Coronary artery (tissue), 2 donors: ENCODE measurements around the gene ADCY9.

Experiments used
- DNase-seq: peaks from one replicate; pipeline ENCODE4 v3.0.0-alpha.2; 2017; ENCODE audit warnings: low spot score
- H3K27ac ChIP-seq, 2 donors: fragments of 200-600 bp; sonication (generic); one replicate each; pipeline ENCODE4 v1.5.1; 2016 to 2019
- H3K4me3 ChIP-seq: fragments of 200-600 bp; sonication (generic); 2 replicates; pipeline ENCODE4 v1.5.1; 2016; ENCODE audit warnings: mild to moderate bottlenecking, moderate library complexity
- CTCF ChIP-seq: fragments of 200-600 bp; sonication (generic); IDR thresholded peaks from one replicate; pipeline ENCODE4 v1.5.1; 2019; ENCODE audit warnings: antibody characterized with exemption

Gene ADCY9

DNA sequence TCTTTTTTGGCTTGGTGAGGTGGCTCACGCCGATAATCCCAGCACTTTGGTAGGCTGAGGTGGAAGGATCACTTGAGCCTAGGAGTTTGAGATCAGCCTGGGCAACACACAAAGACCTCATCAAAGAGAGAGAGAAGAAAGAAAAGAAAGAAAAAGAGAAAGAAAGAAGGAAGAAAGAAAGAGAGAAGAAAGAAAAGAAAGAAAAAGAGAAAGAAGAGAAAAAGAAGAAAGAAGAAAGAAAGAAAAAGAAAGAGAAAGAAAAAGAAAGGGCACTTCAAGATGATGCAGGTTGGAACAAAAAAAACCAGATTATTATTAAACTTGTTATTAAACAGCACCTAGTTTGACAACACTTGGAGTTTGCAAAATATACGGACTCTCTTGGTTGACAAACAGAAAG is 21.2 kb upstream of the ADCY9 start:
- Histone ChIP-seq H3K27ac (no peak overlapping the region), H3K4me3 (no peak overlapping the region)
- DNase-seq: no peak
- TF ChIP-seq CTCF: no peak

DNA sequence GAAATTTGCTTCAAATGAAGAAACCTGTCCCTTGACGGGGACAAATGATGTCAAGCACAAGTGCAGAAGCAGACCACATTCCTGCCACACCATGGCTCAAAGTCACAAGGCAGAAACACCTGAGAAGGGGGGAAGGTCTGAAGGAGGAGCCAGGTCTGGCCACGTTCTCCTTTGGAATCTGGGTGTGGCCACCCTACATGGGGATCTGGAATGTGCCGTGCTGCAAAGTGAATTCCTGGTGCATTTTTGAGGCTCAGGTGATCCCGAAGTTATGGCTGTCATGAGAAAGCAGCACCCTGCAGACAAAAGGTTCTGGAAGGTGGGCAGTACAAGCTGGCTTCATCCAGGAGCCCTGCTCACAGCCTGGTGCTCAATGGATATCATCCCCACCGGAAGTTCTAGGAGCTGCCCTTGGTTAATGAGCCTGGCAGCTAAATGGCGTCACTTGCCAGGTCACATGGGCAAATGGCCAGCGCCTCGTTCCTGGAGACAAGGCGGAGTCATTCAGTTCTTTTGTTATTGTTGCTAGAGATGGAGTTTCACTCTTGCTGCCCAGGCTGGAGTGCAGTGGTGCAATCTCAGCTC is 20.1 kb upstream of the ADCY9 start:
- no peak for TF ChIP-seq CTCF
- Histone ChIP-seq H3K27ac (no peak overlapping the region), H3K4me3 (no peak overlapping the region)
- no peak for DNase-seq

DNA sequence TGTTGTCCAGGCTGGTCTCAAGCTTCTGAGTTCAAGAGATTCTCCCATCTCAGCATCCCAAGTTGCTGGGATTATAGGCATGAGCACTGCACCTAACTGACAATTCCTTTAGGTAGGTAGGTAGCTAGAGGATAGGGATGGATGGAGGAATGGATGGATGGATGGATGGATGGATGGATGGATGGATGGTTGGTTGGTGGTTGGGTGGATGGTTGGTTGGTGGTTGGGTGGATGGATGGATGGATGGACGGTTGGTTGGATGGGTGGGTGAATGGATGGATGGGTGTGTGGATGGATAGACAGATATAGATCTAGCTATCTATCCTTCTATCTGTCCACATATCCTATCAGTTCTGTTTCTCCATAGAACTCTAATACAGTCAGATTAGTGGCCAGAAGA is 19.3 kb upstream of the ADCY9 start:
- Histone ChIP-seq H3K27ac (no peak overlapping the region), H3K4me3 (no peak overlapping the region)
- TF ChIP-seq CTCF: no peak
- DNase-seq: no peak

DNA sequence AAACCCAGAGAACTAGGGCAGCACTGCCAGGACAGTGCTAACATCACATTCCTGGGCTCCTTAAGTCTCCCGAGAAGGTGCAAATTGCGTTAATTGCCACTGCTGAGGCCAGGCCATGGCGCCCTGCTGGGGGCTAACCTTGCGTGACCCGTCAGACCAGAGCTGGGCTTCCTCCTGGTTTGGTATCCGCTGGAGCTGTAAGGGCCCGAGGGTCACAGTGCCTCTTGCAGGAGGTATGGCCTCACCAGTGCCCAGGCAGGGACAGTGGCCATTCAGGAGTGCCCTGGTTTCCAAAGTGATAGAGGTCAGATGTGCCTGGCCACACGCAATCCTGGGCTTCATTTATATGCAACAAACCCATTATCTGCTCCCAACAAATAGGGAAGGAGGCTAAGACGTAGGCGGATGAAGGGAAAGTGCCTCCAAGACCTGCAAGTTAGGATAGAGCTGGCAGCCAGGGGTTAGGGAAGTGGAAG is 17.7 kb upstream of the ADCY9 start:
- TF ChIP-seq CTCF: no peak
- no peak for DNase-seq
- no peak overlapping the region for H3K27ac ChIP-seq
- H3K4me3 ChIP-seq: no peak overlapping the region

DNA sequence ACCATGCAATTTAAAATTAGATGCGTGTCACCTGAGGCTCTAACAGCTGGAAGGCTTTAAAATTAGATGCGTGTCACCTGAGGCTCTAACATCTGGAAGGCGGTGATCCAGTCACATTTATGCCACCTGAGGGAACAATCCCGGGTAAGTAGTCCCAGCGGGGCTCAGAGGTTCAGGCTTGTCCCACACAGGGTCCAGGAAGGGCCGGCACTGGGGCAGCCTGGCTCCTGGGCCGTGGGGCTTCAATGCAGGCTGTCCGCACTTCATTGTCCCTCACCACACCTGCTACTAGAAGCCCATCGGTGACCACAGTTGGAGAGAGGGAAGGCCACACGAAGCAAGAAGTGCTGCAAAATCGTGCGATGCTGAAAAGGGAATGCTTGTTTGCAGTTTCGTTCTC is 15.4 kb upstream of the ADCY9 start:
- Histone ChIP-seq H3K27ac (no peak overlapping the region), H3K4me3 (no peak overlapping the region)
- no peak for DNase-seq
- TF ChIP-seq CTCF: no peak

- H3K27ac ChIP-seq: no peak overlapping the region
- H3K4me3 ChIP-seq: no peak overlapping the region
- DNase-seq: no peak
- TF ChIP-seq CTCF: no peak
Observed at GRCh38 chr16:4124535-4125294, 8.5 kb upstream of the ADCY9 start.
